Ecto neural progenitor cell (in vitro differentiated cells): ENCODE results near the gene HLA-DQB2.
"Not testable (repeated sequence)": the region's sequence is repeated elsewhere in the genome, so short reads cannot be mapped to it uniquely, and the experiment has no call there.

Experiments
- DNase-seq: peaks from one replicate; pipeline ENCODE4 v3.0.0-alpha.2; 2018; ENCODE audit warnings: low spot score

The HLA-DQB2 gene

DNA sequence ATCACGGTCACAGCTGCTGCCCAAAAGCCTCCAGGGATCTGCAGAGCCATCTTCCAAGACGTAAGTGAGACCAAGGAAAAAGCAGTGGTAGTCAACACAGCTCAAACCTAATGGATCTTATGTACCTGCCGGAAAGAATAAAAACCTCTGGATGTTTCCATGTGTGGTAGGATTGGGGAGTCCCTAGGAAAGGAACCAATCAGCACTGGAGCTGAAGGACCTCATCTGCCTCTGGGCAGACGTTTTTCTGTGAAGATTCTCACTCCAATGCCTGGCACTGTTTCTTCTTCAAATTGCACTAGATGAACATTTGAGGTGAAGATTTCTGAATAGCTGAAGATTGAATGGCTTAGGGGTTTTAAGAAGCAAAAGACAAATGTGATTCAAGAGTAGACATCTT is at the start of gene HLA-DQB2:
Gene HLA-DQB2 (minus strand): TSS at position 112 of the 400 bp plus-strand sequence. CDS start 62 bp downstream, at position 50.
- DNase-seq: no peak

DNA sequence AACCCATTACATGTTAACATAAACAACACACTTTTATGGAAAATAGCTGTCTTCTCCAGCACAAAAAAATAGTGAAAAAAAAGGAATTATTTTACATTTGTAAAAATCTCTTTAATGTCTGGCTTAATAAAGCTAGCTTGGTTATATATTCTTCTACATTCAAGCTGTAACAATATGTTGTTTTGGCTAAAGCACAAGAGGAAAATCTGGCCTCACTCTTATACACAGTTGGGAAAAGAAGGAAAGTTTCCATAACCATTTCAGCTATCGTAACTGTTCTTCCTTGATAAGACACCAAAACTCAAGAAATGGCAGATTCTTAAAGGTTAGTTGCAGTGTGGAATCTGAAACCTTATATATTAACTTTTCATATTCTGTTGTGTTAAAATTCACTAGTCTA is 45.8 kb upstream of the HLA-DQB2 start:
- no peak for DNase-seq

DNA sequence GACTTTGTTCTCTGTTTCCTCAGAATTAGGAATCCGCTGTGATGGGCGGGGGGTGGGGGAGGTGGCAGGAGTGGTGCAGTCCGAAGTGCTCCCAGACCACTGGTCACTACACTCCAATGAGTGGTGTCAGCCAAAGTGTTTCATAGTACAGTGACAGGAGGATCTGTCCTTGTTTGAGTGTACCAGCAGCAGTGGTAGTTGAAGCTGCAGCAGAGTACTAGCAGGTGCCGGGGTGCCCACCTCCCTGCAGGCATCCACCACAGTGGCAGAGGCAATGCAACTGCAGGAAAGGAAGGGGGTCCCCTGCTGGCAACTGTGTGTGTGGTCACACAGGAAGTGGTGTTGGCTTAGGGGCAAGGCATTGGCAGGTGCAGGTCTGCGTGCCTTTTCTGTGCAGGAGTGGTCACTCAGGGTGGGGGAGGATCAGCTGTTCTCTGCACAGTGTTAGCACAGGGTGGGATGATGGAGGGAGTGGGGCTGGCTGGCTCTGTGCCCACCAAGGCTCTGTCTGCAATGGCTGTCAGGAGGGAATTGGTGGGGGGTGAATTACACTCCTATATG is 43.8 kb upstream of the HLA-DQB2 start:
- DNase-seq: peak; percentile 45

DNA sequence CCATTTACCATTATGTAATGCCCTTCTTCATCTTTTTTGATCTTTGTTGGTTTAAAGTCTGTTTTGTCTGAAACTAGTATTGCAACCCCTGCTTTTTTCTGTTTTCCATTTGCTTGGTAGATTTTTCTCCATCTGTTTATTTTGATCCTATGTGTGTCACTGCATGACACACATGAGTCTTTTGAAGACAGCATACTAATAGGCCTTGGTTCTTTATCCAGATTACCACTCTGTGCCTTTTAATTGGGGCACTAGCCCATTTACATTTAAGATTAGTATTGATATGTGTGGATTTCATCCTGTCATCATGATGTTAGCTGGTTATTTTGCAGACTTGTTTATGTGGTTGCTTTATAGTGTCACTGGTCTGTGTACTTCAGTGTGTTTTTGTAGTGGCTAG is 42.1 kb upstream of the HLA-DQB2 start:
- not testable (repeated sequence) for DNase-seq

DNA sequence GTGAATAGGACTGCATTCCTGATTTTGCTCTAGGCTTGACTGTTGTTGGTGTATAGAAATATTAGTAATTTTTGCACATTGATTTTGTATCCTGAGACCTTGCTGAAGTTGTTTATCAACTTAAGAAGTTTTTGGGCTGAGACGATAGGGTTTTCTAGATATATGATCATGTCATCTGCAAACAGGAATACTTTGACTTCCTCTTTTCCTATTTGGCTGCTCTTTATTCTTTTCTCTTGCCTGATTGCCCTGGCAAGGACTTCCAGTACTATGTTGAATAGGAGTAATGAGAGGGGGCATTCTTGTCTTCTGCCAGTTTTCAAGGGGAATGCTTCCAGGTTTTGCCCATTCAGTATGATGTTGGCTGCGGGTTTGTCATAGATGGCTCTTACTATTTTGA is 40.1 kb upstream of the HLA-DQB2 start:
- no peak for DNase-seq

DNA sequence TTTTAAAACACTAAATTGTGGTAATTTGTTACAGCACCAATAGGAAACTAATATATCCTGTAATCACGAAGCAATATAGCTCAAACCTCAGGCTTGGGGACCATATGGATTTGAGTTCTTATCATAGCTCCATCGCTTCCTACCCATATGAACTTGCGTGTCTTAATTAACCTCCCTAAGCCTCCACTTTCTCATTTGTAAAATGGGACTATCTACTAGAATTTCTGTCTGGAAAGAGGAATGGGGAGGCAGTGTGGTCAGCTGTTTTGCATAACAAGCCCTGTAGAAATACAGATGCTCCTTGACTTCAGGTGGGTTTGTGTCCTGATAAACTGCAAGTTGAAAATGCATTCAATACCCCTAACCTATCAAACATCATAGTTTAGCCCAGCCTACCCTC is 36.4 kb upstream of the HLA-DQB2 start:
- no peak for DNase-seq

DNA sequence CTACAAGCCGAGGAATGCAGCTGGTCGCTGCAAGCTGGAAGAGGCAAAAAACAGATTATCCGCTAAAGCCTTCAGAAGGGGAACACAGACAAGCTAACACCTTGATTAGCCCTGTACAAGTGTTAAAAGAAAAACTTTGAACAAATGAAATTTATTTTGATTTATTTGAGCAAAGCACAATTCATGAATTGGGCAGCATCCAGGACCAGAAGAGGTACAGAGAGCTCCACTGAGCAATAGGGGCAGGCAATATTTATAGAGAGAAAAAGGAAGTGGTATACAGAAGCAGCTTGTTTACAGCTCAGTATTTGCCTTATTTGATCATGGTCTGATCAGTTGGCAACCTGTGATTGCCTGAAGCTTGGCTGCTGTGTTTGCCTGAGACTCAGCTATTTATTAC is 35.8 kb upstream of the HLA-DQB2 start:
- no peak for DNase-seq

DNA sequence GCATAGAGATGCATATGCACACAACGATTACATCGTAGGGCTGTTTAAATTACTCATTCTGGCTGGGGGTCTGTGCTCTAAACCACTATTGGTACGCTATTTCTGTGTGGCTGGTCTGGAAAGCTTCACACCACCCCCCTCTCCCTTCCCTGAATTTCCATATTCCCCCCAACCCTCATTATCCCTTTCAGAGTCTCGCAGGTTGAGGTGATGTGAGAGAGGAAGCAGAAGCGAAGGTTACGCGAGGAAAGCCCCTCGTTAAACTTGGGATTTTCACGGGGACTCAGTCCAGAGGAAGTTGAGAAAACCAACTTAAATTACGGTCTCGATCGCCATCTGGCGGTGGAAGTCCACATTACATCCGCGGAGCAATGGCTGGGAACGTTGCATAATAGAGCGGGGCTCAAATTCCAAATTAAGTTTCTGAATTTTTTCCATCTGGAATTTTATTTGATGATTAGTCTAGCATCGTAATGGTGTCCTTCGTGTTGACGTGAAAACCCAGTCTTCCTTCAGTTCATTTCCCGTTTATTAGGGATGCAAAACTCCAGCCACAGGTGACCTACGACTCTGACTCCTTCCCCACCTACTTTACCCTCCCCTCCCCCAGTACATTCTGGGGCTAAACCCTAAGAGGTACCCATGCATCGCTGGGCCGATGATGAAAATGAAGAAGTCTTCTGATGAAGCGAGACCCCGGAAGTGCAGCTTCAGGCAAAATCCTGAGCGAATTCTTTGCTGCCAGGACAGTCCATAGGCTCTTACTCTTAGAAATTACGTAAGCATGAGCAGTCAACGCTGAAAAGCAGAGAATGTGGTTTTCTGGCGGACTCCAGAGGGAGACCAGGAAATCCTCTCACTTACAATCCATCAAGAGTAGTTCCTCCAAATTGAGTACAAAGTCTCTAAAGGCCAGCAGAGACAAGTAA is 33.8 kb upstream of the HLA-DQB2 start:
- DNase-seq: peak; percentile 80

DNA sequence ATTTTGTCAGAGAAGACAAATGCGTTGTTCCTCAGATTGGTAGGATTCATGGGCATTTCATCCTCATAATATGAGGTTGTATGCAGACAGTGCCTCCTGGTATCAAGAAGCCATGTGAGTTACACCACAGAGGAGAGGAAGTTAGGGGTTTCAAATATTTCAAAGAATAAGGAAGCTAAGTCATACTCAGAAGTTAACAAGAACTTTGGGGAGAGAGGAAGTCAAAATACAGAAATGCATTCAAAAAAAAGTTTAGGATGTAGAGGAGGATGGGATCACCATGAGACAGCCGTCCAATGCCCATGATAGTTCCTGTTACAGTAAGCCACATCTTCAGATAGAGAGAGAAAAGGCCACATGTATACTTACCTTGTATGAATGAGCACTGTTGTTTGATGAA is 31.2 kb upstream of the HLA-DQB2 start:
- no peak for DNase-seq

DNA sequence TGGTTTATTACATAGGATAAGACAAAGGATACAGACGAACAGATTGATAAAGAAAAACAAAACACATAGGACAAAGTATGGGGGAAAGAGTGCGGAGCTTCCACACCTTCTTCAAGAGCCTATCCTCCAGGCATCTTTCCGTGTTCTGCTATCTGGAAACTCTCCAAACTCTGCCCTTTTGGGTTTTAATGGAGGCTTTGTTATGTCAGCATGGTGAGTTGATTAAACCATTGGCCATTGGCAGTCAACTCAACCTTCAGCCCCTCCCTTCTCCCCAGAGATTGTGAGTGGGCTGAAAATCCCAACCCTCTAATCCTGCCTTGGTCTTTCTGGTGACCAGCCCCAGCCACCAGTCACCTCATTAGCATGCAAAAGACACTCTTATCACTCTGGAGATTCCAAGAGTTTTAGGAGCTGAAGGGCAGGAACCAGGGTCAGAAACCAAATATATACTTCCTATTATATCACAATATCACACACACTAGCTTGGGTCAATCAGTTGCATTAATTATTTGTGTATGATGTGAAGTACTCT is 29.6 kb upstream of the HLA-DQB2 start:
- no peak for DNase-seq

DNA sequence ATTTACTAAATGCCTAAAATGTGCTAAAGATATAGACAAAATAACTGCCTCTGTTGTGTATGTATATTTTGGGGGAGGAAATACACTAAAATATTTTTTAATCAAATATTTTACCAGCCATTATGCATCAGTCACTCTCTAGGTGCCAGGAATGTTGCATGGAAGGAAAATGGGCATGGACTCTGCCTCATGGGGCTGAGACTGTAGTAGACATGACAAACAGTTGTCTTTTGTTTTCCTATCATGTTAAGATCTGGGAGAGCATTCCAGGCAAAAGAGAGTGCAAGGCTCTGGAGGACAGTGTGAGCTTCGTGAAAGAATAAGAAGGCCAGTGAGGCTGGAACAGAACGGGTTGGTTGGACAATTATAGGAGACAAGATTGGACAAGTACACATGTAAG is 27.0 kb upstream of the HLA-DQB2 start:
- DNase-seq: no peak

DNA sequence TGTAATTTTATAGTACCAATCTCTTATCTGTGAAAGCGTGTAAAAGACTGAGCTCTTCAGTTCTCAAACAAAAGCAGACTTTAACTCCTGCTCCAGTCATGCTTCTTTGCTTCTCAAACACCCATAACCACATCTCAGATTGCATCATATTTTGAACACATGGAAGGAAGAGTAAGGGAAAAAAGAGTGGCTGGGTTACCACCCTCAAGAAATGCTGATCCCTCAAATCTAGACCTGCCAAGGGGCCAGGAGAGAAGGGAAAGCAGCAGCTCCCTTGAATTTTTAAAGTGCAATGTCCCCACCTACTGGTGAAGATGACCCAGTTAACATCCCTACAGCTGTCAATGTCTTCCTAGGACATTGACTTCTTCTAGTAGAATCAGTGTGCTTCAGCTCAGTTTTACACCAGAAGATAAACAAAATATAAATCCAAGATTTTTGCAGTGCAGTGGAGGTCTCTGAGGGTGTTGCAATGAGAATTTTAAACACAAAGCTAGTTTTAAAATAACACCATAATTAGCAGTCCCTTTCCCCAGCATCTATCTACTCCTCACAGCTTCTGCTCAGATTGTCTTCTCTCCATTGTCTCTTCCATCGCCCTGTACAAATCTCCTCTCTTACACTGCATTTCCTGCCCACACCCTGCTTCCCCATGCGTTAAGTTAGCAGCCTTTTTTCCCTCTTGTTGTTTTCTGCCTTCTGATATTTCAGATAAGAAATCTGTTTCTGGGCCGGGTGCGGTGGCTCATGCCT is 22.6 kb upstream of the HLA-DQB2 start:
- peak; percentile 56 for DNase-seq

DNA sequence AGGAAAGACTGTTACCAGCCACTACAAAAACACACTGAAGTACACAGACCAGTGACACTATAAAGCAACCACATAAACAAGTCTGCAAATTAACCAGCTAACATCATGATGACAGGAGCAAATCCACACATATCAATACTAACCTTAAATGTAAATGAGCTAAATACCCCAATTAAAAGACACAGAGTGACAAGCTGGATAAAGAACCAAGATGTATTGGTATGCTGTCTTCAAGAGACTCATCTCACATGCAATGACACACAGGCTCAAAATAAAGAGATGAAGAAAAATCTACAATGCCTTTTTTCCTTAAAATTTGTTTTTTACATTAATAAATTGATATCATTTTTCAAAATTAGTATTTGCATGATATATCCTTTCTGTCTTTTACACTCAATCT is 19.6 kb upstream of the HLA-DQB2 start:
- not testable (repeated sequence) for DNase-seq

DNA sequence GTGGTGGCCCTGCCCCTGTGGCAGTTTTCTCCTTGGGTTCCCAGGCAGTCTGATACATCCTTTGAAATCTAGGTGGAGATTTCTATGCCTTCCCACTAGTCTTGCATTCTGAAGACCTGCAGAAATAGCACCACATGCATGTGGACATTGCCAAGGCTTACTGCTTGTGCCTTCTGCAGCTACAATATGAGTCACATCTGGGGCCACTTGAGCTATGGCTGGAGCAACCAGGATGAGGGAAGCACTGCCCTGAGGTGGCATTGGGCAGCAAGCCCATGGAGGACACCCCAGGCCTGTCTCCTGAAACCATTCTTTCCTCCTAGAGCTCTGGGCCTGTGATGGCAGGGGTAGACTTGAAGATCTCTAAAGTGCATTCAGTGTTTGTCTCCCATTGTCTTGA is 15.7 kb upstream of the HLA-DQB2 start:
- no peak for DNase-seq

DNA sequence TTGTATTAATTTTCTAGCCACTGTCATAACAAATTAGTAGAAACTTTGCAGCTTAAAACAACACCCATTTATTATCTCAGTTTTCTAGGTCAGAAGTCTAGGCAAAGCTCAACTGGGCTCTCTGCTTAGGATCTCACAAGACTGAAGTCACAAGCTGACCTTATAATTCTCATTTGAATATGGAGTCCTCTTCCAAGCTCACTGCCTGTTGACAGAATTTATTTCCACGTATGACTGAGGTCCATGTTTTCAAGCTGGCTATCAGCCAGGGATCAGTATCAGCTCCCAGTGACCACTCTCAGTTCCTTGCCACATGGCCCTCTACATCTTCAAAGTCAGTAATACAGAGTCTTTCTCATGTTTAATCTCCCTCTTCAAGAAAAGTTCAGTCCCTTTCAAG is 11.7 kb upstream of the HLA-DQB2 start:
- DNase-seq: no peak

DNA sequence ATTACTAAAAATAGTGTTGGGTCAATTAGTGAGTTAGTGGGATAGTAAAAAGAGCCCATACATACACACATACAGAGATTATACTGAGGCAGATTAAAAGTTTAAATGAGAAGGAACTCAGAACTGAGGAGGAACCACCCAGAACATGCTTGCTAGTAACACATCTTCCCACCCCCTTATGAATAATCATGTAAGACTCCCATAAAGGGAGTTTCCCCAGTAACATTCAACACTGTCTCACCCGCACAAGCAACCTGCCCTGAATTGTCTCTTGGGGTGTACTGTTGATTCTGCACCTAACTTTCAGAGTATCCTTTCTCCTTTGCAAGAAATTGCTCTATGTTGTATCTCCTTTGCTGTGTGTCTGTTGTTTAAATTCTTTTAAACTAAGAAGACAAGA is 11.1 kb upstream of the HLA-DQB2 start:
- DNase-seq: no peak

DNA sequence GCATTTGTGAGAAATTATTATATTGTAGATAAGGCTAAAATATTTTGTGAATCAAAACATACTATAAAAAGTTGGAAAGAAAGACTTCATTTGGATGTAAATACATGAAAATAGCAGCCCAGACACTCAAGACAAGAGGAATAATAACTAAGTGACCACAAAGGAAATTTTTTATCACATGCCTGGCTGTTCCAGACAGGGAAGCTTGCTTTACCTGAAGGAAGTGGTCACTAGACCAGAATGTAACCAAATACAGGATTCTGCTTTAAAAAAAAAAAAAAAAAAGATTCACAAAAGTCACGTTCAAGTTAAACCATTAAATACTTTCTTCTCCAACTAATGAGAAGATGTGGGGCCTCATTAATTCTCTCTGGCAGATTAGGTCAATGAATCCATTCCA is 9.3 kb upstream of the HLA-DQB2 start:
- DNase-seq: no peak

DNA sequence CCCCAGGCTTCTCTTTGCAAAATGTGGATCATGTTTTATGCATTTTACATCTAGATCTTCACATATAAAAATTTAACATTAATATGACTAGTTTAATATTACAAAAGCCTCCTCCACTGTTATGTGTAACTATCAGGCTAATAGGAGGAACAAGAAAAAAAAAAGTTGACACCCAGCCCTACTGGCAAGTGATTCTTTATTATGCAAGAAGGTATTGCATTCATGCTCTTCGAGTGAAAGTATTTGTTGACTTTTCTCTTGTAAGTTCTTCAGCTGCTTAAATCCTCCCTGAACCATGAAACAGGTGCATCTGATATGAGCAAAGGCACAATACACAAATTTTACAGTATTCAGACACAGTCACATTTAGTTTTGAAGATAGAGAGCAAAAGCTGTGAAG is 716 bp upstream of the HLA-DQB2 start:
- DNase-seq: no peak

DNA sequence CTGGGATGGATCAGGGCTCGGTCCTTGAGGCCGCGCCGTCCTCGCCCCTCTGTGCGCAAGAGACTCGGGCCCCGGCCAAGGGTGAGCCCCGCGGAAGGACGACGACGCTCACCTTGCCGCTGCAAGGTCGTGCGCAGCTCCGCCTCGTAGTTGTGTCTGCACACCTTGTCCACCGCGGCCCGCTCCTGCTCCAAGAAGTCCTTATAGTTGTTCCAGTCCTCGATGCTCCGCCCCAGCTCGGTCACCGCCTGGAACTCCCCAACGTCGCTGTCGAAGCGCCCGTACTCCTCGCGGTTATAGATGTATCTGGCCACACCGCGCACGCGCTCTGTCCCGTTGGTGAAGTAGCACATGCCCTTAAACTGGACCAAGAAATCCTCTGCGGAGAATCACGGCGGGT is 1.8 kb downstream of the HLA-DQB2 start:
- DNase-seq: no peak

DNA sequence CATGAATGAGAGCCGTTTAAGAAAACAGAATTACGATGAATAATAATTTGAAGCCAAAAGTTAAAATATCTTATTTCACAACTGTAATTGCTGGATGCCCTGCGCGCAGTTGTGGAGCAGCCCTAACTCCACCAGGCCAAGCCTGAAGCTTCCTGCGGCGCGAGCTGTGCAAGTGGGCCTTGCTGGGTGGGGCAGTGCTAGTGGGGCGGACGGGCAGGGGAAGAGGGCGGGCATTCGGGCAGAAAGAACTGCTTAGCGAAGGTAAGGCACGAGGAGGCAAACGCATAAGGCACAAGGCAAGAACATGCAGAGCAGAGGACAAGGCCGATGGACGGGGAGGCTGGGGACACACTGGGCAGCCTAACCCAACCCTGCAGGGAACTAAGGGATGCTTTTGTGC is 2.3 kb downstream of the HLA-DQB2 start:
- DNase-seq: no peak

DNA sequence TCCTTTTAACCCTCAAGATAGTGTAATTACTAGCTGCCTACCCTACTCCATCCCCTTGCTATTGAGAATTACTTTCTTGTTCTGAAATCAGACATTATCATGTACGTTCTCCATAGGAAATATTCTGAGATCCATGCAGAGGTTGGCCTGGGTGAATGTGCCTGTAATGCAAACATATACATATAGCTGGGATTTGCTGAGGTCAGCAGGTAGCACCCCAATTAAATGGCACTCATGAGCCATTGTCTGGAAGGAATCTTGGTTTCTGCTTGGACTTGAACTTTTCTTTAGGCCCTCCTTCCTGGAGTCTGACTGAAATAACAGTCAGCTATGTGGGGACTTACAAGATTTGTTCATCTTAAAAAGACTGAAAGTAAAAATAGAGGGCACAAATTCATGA is 3.7 kb downstream of the HLA-DQB2 start:
- DNase-seq: no peak

DNA sequence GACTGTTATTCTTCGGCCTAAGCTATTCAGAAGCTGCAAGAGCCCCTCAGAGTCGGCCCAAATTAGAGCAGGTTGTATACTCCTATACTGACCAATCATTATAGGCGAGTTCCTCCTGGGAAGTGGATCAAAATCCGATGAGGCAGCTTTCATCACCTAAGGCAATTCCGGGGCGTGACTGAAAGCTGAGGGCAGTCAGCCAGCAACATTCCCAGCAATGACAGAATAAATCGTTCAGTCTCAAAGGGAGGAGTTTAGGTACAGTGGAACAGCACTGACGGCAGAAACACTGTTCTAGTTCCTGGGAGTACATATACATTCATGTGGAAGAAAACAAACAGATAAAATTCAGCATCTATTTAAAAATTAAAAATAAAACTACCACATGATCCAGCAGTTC is 10.8 kb downstream of the HLA-DQB2 start:
- DNase-seq: no peak

DNA sequence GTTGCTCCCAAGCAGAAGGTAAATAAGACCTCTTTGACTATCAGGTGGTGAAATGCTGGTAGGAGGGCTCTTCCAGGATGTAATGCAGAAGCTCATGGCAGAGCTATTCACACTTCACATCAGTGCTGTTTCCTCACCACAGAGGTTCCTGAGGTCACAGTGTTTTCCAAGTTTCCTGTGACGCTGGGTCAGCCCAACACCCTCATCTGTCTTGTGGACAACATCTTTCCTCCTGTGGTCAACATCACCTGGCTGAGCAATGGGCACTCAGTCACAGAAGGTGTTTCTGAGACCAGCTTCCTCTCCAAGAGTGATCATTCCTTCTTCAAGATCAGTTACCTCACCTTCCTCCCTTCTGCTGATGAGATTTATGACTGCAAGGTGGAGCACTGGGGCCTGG is 17.7 kb downstream of the HLA-DQB2 start:
- DNase-seq: not testable (repeated sequence)
